Stomach smooth muscle (tissue), 2 donors: ENCODE results near the gene TRPM3.
"Not testable (repeated sequence)": the region's sequence is repeated elsewhere in the genome, so short reads cannot be mapped to it uniquely, and the experiment has no call there.

Experiments
- H3K27ac ChIP-seq: one replicate; pipeline ENCODE4 v1.7.0; 2013; ENCODE audit warnings: mild to moderate bottlenecking, low read length, inconsistent platforms
- H3K27me3 ChIP-seq, 2 donors: one replicate each; pipeline ENCODE4 v1.7.0; 2013; ENCODE audit warnings: low read length in 2 of 2; ENCODE audit not compliant: insufficient read depth in 2 of 2, control insufficient read depth in 1 of 2
- H3K36me3 ChIP-seq, 2 donors: one replicate each; pipeline ENCODE4 v1.7.0; 2013; ENCODE audit warnings: low read length in 2 of 2; ENCODE audit not compliant: control insufficient read depth in 2 of 2, insufficient read depth in 2 of 2
- H3K4me1 ChIP-seq: one replicate; pipeline ENCODE4 v1.7.0; 2013; ENCODE audit warnings: low read length; ENCODE audit not compliant: control insufficient read depth, insufficient read depth
- H3K4me3 ChIP-seq, 2 donors: one replicate each; pipeline ENCODE4 v1.7.0; 2013; ENCODE audit warnings: low read length in 2 of 2
- H3K9ac ChIP-seq, 2 donors: one replicate each; pipeline ENCODE4 v1.7.0; 2013; ENCODE audit warnings: low read length in 2 of 2, mild to moderate bottlenecking in 1 of 2
- H3K9me3 ChIP-seq, 2 donors: one replicate each; pipeline ENCODE4 v1.7.0; 2013; ENCODE audit warnings: low read length in 2 of 2; ENCODE audit not compliant: control insufficient read depth in 2 of 2
- donor health status: healthy.
- donor health status: Pancreatic carcinoma.

TRPM3 gene

GRCh38 chr9:70746760-70747159 is 374.7 kb downstream of the TRPM3 start:
- Histone ChIP-seq H3K9me3 (no peaks in the 10 kb centered on the region), H3K27ac (no peak overlapping the region), H3K27me3 (no peaks in the 10 kb centered on the region), H3K36me3 (no peaks in the 10 kb centered on the region), H3K4me3 (no peak overlapping the region), H3K4me1 (no peaks in the 10 kb centered on the region), H3K9ac (no peak overlapping the region)

GRCh38 chr9:70746316-70746715 is 375.1 kb downstream of the TRPM3 start:
- no peaks in the 10 kb centered on the region for H3K27me3 ChIP-seq
- H3K36me3 ChIP-seq = no peaks in the 10 kb centered on the region
- H3K27ac ChIP-seq = no peak overlapping the region
- H3K9ac ChIP-seq = no peak overlapping the region
- no peak overlapping the region for H3K4me3 ChIP-seq
- H3K4me1 ChIP-seq = no peaks in the 10 kb centered on the region
- no peaks in the 10 kb centered on the region for H3K9me3 ChIP-seq

DNA sequence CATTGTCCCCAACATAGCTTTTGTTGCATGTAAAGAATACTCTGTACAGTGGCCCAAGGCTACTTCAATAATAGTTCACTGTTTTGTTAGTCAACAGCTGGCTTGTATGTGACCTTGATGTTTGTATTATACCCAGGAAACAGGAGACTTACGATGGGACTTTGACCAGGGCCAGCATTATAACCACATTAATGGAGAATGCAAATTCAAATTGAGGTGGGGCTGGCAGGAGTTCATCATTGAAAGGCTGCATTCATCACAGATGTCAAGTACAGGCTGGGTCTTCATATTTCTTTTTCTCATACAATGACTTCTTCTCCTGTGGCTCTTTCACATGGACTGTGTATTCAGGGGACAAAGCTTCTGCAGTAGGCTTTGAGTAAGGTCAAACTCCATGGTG is 396.6 kb downstream of the TRPM3 start:
- H3K4me1 ChIP-seq, H3K27ac ChIP-seq, H3K27me3 ChIP-seq, H3K36me3 ChIP-seq, H3K9ac ChIP-seq, H3K4me3 ChIP-seq, H3K9me3 ChIP-seq: not testable (repeated sequence)

GRCh38 chr9:70724025-70724424 is 397.4 kb downstream of the TRPM3 start:
- H3K9me3 ChIP-seq, H3K9ac ChIP-seq, H3K36me3 ChIP-seq, H3K27me3 ChIP-seq, H3K27ac ChIP-seq, H3K4me3 ChIP-seq, H3K4me1 ChIP-seq: not testable (repeated sequence)

DNA sequence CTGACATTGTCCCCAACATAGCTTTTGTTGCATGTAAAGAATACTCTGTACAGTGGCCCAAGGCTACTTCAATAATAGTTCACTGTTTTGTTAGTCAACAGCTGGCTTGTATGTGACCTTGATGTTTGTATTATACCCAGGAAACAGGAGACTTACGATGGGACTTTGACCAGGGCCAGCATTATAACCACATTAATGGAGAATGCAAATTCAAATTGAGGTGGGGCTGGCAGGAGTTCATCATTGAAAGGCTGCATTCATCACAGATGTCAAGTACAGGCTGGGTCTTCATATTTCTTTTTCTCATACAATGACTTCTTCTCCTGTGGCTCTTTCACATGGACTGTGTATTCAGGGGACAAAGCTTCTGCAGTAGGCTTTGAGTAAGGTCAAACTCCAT is 414.6 kb downstream of the TRPM3 start:
- H3K27me3 ChIP-seq, H3K27ac ChIP-seq, H3K9me3 ChIP-seq, H3K4me1 ChIP-seq, H3K36me3 ChIP-seq, H3K4me3 ChIP-seq, H3K9ac ChIP-seq: not testable (repeated sequence)

GRCh38 chr9:70701163-70701562 is 420.3 kb downstream of the TRPM3 start:
- H3K9ac ChIP-seq = no peak overlapping the region
- H3K27ac ChIP-seq = no peak overlapping the region
- no peaks in the 10 kb centered on the region for H3K27me3 ChIP-seq
- H3K36me3 ChIP-seq = no peaks in the 10 kb centered on the region
- H3K4me3 ChIP-seq = no peak overlapping the region
- H3K4me1 ChIP-seq = no peaks in the 10 kb centered on the region
- no peaks in the 10 kb centered on the region for H3K9me3 ChIP-seq

GRCh38 chr9:70696694-70697335 is 424.6 kb downstream of the TRPM3 start:
- H3K9me3 ChIP-seq = no peaks in the 10 kb centered on the region
- H3K4me1 ChIP-seq = no peaks in the 10 kb centered on the region
- no peak overlapping the region for H3K27ac ChIP-seq
- no peak overlapping the region for H3K9ac ChIP-seq
- no peak overlapping the region for H3K4me3 ChIP-seq
- no peaks in the 10 kb centered on the region for H3K36me3 ChIP-seq
- no peaks in the 10 kb centered on the region for H3K27me3 ChIP-seq

DNA sequence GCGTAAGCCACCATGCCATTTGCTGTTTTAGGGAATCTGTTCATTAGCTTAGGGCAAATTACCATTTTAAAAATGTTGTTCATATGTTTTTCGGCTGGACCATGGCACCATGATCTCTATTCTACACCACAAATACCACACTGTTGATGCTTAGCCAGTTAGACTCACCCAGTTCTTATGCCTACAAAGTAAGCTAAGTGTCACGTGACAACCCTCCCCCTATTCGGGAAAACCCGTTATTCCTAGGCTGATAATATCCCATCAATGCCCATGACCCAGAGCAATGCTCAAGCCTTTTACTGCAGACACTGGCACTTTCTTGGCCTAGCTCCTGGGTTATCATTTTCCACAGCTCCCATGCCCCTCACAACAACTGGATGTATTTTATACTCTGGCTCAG is 426.7 kb downstream of the TRPM3 start:
- Histone ChIP-seq H3K27me3 (no peaks in the 10 kb centered on the region), H3K36me3 (no peaks in the 10 kb centered on the region), H3K4me1 (no peaks in the 10 kb centered on the region)

GRCh38 chr9:70693186-70693585 is 428.2 kb downstream of the TRPM3 start:
- Histone ChIP-seq H3K36me3 (no peaks in the 10 kb centered on the region), H3K9me3 (no peaks in the 10 kb centered on the region), H3K27me3 (no peaks in the 10 kb centered on the region), H3K4me3 (no peak overlapping the region), H3K27ac (no peak overlapping the region), H3K4me1 (no peaks in the 10 kb centered on the region), H3K9ac (no peak overlapping the region)

More for the DNA sequence above, 426.7 kb downstream of the TRPM3 start:
- Histone ChIP-seq H3K27ac (no peak overlapping the region), H3K9ac (no peak overlapping the region), H3K9me3 (no peaks in the 10 kb centered on the region), H3K4me3 (no peak overlapping the region)

DNA sequence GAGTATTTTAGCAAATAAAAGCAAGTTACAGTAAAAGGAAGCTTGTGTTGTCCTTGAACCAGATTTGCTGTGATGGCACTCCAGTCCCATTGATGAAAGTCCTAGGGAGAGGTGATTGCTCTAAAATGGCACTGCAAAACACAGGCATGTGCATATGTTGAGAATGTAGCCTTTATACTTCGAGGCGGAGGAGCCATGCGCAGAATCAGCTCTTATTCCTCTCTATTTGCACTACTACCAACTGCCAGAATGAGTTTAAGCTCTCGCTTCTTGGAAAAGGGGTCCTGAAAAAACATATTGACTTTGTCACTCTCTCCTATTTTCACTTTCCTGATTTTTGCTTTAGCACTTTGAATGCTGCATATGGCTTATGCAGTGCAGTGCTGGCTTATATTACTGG is 429.0 kb downstream of the TRPM3 start:
- no peaks in the 10 kb centered on the region for H3K4me1 ChIP-seq
- no peaks in the 10 kb centered on the region for H3K9me3 ChIP-seq
- no peaks in the 10 kb centered on the region for H3K27me3 ChIP-seq
- no peaks in the 10 kb centered on the region for H3K36me3 ChIP-seq
- no peak overlapping the region for H3K4me3 ChIP-seq
- H3K9ac ChIP-seq = no peak overlapping the region
- H3K27ac ChIP-seq = no peak overlapping the region

DNA sequence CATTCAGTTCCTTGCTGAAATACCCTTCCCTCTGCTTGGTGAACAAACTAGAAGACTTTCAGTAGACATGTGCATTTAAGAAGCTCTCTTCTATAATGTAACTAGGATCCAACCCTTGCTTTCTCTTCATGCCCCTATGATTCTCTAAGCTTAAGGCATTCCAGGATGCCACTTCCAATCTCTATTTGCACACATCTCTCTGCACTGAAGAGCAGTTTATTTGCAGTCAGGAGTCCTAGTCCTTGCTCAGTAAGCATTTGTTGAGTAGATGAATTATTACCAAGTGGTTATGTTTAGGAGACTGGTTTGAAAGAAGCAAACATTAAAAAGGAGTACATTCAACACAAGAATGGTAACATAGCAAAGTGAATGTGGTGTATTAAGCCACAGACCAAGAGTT is 432.7 kb downstream of the TRPM3 start:
- Histone ChIP-seq H3K9ac (no peak overlapping the region), H3K9me3 (no peaks in the 10 kb centered on the region), H3K4me3 (no peak overlapping the region), H3K4me1 (no peaks in the 10 kb centered on the region), H3K27ac (no peak overlapping the region), H3K36me3 (no peaks in the 10 kb centered on the region), H3K27me3 (no peaks in the 10 kb centered on the region)
